Prostate gland (tissue), 2 donors: ENCODE results near the gene FGF2.

Experiments
- POLR2A ChIP-seq: fragments of 450-650 bp; IDR thresholded peaks from one replicate; pipeline ENCODE4 v1.6.1; 2016; ENCODE audit warnings: antibody characterized with exemption, mild to moderate bottlenecking
- POLR2AphosphoS5 ChIP-seq: sonication (generic); formaldehyde crosslinking; IDR thresholded peaks from one replicate; pipeline ENCODE4 v1.6.1; 2017; ENCODE audit warnings: antibody characterized with exemption
- TF ChIP-seq, protein P1 (sequence below), 4 experiments: fragments of 200-600 bp in 2 of 4; fragments of 450-650 bp in 2 of 4; sonication (generic) in 2 of 4; IDR thresholded peaks; 1 replicate in 3 of 4; 2 replicates in 1 of 4; pipeline ENCODE4 v1.5.1; 2016 to 2019; ENCODE audit warnings: antibody characterized with exemption in 4 of 4, mild to moderate bottlenecking in 2 of 4, moderate library complexity in 2 of 4

DNA sequence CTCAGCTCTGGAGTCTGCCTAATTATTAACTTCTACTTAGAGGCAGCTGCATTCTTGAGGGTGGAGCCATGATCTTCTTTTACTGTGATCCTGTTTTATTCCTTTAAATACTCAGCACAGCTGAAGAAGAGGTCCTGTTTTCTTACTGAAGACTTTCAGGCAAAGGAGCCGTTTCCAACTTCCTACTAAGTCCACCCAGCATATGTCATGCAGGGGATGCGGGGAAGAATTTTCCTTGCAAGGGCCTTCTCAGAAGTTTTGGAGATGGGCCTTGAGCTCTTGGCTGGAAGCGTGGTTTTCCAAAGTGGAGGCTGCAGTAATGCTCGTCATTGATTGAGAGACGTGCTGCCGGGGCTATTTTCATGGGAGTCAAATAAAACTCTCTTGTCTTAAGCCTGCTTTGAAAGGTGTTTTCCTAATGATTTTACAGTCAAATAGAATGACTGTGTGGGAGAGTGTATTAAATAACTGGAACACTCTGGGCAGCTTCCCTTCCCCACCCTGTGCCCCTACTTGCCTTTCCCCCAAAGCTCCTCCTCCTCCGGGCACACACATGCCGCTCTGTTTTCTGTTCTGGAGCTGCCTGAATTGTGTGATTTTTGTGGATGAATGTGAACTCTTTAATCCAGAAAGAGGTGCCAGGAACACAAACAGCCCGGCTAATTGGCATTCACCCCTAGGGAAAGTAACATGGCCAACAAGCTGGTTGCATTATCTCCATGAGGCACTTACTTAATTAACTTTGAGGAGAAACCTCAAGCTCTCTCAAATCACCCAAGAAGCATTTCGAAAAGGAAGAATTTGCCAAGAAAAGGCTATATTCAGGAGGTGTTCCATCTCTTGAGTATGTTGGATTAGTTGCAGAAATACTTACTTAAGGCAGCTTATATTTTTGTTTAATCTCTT lies 28.1 kb downstream of the FGF2 start:
- TF ChIP-seq POLR2AphosphoS5 (peak; percentile 13), POLR2A (no peak)
- TF ChIP-seq, protein P1, sequence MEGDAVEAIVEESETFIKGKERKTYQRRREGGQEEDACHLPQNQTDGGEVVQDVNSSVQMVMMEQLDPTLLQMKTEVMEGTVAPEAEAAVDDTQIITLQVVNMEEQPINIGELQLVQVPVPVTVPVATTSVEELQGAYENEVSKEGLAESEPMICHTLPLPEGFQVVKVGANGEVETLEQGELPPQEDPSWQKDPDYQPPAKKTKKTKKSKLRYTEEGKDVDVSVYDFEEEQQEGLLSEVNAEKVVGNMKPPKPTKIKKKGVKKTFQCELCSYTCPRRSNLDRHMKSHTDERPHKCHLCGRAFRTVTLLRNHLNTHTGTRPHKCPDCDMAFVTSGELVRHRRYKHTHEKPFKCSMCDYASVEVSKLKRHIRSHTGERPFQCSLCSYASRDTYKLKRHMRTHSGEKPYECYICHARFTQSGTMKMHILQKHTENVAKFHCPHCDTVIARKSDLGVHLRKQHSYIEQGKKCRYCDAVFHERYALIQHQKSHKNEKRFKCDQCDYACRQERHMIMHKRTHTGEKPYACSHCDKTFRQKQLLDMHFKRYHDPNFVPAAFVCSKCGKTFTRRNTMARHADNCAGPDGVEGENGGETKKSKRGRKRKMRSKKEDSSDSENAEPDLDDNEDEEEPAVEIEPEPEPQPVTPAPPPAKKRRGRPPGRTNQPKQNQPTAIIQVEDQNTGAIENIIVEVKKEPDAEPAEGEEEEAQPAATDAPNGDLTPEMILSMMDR (IDR thresholded peaks at IDR 0.05) = no peak
